ENCODE data around the gene CNTNAP2.

CNTNAP2 gene

DNA sequence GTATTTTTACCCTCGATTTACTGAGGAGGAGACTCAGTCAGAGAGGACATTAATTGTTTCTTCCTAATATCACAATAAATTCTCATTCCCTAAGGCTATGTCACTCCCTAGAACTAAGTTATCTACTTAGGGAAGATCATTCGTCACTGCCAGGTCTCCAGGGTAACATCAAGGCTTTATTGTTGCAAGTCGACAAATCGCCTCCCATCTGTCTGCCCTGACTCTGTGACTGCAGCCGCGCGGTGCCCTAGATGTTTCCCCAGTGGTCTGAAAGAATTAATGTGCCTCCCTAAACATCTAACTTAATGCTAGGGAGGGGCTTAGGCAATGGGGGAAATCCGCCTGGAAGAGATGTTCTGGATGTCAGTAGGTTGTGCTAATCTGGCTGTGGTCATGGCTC lies 1915.2 kb downstream of the CNTNAP2 start:
- no peak overlapping the region for H3K9ac ChIP-seq (ENCODE audit: insufficient read length, low read depth)
- TF ChIP-seq YY1 (IDR thresholded peaks at IDR 0.05; ENCODE audit: insufficient read depth, insufficient read length) (no peak), SUZ12 (IDR thresholded peaks at IDR 0.05; ENCODE audit: extremely low read depth, insufficient read depth, insufficient read length) (no peak), ZNF274 (IDR thresholded peaks at IDR 0.05; ENCODE audit: low read depth, low read length) (no peak)

DNA sequence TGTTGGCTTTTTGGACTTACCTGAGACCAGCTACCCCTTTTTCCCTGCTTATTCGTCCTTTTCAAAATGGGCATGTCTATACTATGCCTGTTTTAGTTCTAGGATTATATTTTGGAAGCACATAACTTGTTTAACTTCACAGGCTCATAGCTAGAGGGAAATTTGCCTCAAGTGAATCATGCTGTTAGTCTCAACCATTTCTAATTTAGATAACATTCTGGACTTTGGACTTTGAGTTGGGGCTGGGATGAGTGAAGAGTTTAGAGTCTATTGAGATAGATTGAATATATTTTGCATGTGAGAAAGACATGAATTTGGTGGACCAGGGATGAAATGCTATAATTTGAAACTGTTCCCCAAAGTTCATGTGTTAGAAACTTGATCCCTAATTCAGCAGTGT lies 1919.3 kb downstream of the CNTNAP2 start:
- H3K4me1 ChIP-seq (ENCODE audit: insufficient read depth, insufficient read length), result no peaks in the 10 kb centered on the region
- TF ChIP-seq SUZ12 (IDR thresholded peaks at IDR 0.05; ENCODE audit: extremely low read depth, insufficient read depth, insufficient read length) (no peak), YY1 (IDR thresholded peaks at IDR 0.05; ENCODE audit: insufficient read depth, insufficient read length) (no peak), ZNF274 (IDR thresholded peaks at IDR 0.05; ENCODE audit: low read depth, low read length) (no peak)
- H3K9ac ChIP-seq (ENCODE audit: insufficient read length, low read depth), result no peak overlapping the region
- no peak overlapping the region for H3K4me3 ChIP-seq (ENCODE audit: insufficient read length, low read depth)
- no peaks in the 10 kb centered on the region for H3K27me3 ChIP-seq (ENCODE audit: insufficient read depth, insufficient read length)
- H3K9me3 ChIP-seq (ENCODE audit: insufficient read depth, low read length), result no peaks in the 10 kb centered on the region
- H3K36me3 ChIP-seq (ENCODE audit: insufficient read depth, insufficient read length, low read length), result no peaks in the 10 kb centered on the region
- DNase-seq (ENCODE audit: low read depth, low spot score), result no peak

More for the DNA sequence above, 1915.2 kb downstream of the CNTNAP2 start:
- H3K4me1 ChIP-seq (ENCODE audit: insufficient read depth, insufficient read length), result no peaks in the 10 kb centered on the region
- no peak for DNase-seq (ENCODE audit: low read depth, low spot score)
- no peaks in the 10 kb centered on the region for H3K9me3 ChIP-seq (ENCODE audit: insufficient read depth, low read length)
- no peak overlapping the region for H3K4me3 ChIP-seq (ENCODE audit: insufficient read length, low read depth)
- no peaks in the 10 kb centered on the region for H3K36me3 ChIP-seq (ENCODE audit: insufficient read depth, insufficient read length, low read length)
- H3K27me3 ChIP-seq (ENCODE audit: insufficient read depth, insufficient read length), result no peaks in the 10 kb centered on the region

DNA sequence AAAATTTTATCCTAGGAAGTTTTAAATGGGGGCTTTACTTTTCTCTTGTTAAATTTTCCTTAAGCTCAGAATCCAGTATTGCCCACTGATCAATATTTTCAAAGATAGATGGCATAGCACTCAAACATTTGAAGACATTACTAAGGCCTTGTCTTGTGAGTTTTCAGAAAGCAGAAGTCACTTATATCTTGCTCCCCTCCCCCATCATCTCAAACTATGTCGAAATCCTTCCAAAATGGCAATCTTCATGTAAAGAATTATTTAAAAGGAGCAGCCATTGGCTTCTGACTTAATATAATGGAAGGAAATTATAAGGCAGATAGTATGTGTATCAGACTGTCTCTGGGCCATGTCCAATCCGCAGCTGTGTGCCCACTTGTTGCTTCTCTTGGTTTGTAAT lies 1920.4 kb downstream of the CNTNAP2 start:
- no peaks in the 10 kb centered on the region for H3K27me3 ChIP-seq (ENCODE audit: insufficient read depth, insufficient read length)
- no peak for TF ChIP-seq SUZ12 (IDR thresholded peaks at IDR 0.05; ENCODE audit: extremely low read depth, insufficient read depth, insufficient read length)
- no peak for TF ChIP-seq ZNF274 (IDR thresholded peaks at IDR 0.05; ENCODE audit: low read depth, low read length)
- no peak for TF ChIP-seq YY1 (IDR thresholded peaks at IDR 0.05; ENCODE audit: insufficient read depth, insufficient read length)
- no peak overlapping the region for H3K4me3 ChIP-seq (ENCODE audit: insufficient read length, low read depth)
- H3K36me3 ChIP-seq (ENCODE audit: insufficient read depth, insufficient read length, low read length), result no peaks in the 10 kb centered on the region
- no peaks in the 10 kb centered on the region for H3K9me3 ChIP-seq (ENCODE audit: insufficient read depth, low read length)
- DNase-seq (ENCODE audit: low read depth, low spot score), result no peak
- H3K4me1 ChIP-seq (ENCODE audit: insufficient read depth, insufficient read length), result no peaks in the 10 kb centered on the region
- no peak overlapping the region for H3K9ac ChIP-seq (ENCODE audit: insufficient read length, low read depth)

GRCh38 chr7:148041156-148041555 lies 1924.6 kb downstream of the CNTNAP2 start:
- DNase-seq (ENCODE audit: low read depth, low spot score), result no peak
- Histone ChIP-seq H3K9me3 (ENCODE audit: insufficient read depth, low read length) (no peaks in the 10 kb centered on the region), H3K27me3 (ENCODE audit: insufficient read depth, insufficient read length) (no peaks in the 10 kb centered on the region), H3K36me3 (ENCODE audit: insufficient read depth, insufficient read length, low read length) (no peaks in the 10 kb centered on the region), H3K4me1 (ENCODE audit: insufficient read depth, insufficient read length) (no peaks in the 10 kb centered on the region), H3K4me3 (ENCODE audit: insufficient read length, low read depth) (no peak overlapping the region), H3K9ac (ENCODE audit: insufficient read length, low read depth) (no peak overlapping the region)
- TF ChIP-seq YY1 (IDR thresholded peaks at IDR 0.05; ENCODE audit: insufficient read depth, insufficient read length) (no peak), ZNF274 (IDR thresholded peaks at IDR 0.05; ENCODE audit: low read depth, low read length) (no peak), SUZ12 (IDR thresholded peaks at IDR 0.05; ENCODE audit: extremely low read depth, insufficient read depth, insufficient read length) (no peak)

- no peak for DNase-seq (ENCODE audit: low read depth, low spot score)
- TF ChIP-seq ZNF274 (IDR thresholded peaks at IDR 0.05; ENCODE audit: low read depth, low read length) (no peak), SUZ12 (IDR thresholded peaks at IDR 0.05; ENCODE audit: extremely low read depth, insufficient read depth, insufficient read length) (no peak), YY1 (IDR thresholded peaks at IDR 0.05; ENCODE audit: insufficient read depth, insufficient read length) (no peak)
Observed at GRCh38 chr7:148042935-148043631, 1926.5 kb downstream of the CNTNAP2 start.

DNA sequence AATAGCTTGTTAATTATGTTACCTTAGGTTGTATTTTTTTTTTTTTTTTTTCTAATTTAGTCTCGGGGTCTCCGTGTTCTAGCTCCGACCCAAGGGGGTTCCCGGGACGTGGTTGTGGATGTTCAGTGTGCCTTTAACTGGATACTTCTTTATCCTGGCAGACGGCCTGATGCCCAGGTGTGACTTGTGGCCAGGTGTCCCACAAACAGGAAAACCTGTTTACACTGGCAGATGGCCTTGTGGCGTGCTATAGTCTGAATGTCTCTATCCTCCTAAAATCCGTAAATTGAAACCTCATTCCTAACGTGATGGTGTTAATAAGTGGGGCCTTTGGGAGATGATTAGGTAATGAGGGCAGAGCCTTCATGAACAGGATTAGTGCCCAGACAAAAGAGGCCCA lies 1927.6 kb downstream of the CNTNAP2 start:
- H3K4me1 ChIP-seq (ENCODE audit: insufficient read depth, insufficient read length), result no peaks in the 10 kb centered on the region
- no peak for DNase-seq (ENCODE audit: low read depth, low spot score)
- TF ChIP-seq SUZ12 (IDR thresholded peaks at IDR 0.05; ENCODE audit: extremely low read depth, insufficient read depth, insufficient read length) (no peak), ZNF274 (IDR thresholded peaks at IDR 0.05; ENCODE audit: low read depth, low read length) (no peak), YY1 (IDR thresholded peaks at IDR 0.05; ENCODE audit: insufficient read depth, insufficient read length) (no peak)

More at GRCh38 chr7:148042935-148043631, 1926.5 kb downstream of the CNTNAP2 start:
- no peak overlapping the region for H3K4me3 ChIP-seq (ENCODE audit: insufficient read length, low read depth)
- no peaks in the 10 kb centered on the region for H3K36me3 ChIP-seq (ENCODE audit: insufficient read depth, insufficient read length, low read length)
- H3K9ac ChIP-seq (ENCODE audit: insufficient read length, low read depth), result no peak overlapping the region
- H3K9me3 ChIP-seq (ENCODE audit: insufficient read depth, low read length), result no peaks in the 10 kb centered on the region
- H3K27me3 ChIP-seq (ENCODE audit: insufficient read depth, insufficient read length), result no peaks in the 10 kb centered on the region
- no peaks in the 10 kb centered on the region for H3K4me1 ChIP-seq (ENCODE audit: insufficient read depth, insufficient read length)

GRCh38 chr7:148045521-148045920 lies 1928.9 kb downstream of the CNTNAP2 start:
- Histone ChIP-seq H3K9me3 (ENCODE audit: insufficient read depth, low read length) (no peaks in the 10 kb centered on the region), H3K4me1 (ENCODE audit: insufficient read depth, insufficient read length) (no peaks in the 10 kb centered on the region), H3K27me3 (ENCODE audit: insufficient read depth, insufficient read length) (no peaks in the 10 kb centered on the region), H3K9ac (ENCODE audit: insufficient read length, low read depth) (no peak overlapping the region), H3K36me3 (ENCODE audit: insufficient read depth, insufficient read length, low read length) (no peaks in the 10 kb centered on the region), H3K4me3 (ENCODE audit: insufficient read length, low read depth) (no peak overlapping the region)
- DNase-seq (ENCODE audit: low read depth, low spot score), result no peak
- TF ChIP-seq YY1 (IDR thresholded peaks at IDR 0.05; ENCODE audit: insufficient read depth, insufficient read length) (no peak), ZNF274 (IDR thresholded peaks at IDR 0.05; ENCODE audit: low read depth, low read length) (no peak), SUZ12 (IDR thresholded peaks at IDR 0.05; ENCODE audit: extremely low read depth, insufficient read depth, insufficient read length) (no peak)

More for the DNA sequence above, 1927.6 kb downstream of the CNTNAP2 start:
- H3K9me3 ChIP-seq (ENCODE audit: insufficient read depth, low read length), result no peaks in the 10 kb centered on the region
- no peak overlapping the region for H3K4me3 ChIP-seq (ENCODE audit: insufficient read length, low read depth)
- H3K9ac ChIP-seq (ENCODE audit: insufficient read length, low read depth), result no peak overlapping the region
- no peaks in the 10 kb centered on the region for H3K27me3 ChIP-seq (ENCODE audit: insufficient read depth, insufficient read length)
- H3K36me3 ChIP-seq (ENCODE audit: insufficient read depth, insufficient read length, low read length), result no peaks in the 10 kb centered on the region
